ENCODE results near the gene COL25A1. TPM values are rescaled to one million over a fixed set of nuclear protein-coding genes. Genes with fewer than 3 reads are reported as not detected.

Gene COL25A1
- total RNA-seq, 1 experiment from 2014 or later: not detected

DNA sequence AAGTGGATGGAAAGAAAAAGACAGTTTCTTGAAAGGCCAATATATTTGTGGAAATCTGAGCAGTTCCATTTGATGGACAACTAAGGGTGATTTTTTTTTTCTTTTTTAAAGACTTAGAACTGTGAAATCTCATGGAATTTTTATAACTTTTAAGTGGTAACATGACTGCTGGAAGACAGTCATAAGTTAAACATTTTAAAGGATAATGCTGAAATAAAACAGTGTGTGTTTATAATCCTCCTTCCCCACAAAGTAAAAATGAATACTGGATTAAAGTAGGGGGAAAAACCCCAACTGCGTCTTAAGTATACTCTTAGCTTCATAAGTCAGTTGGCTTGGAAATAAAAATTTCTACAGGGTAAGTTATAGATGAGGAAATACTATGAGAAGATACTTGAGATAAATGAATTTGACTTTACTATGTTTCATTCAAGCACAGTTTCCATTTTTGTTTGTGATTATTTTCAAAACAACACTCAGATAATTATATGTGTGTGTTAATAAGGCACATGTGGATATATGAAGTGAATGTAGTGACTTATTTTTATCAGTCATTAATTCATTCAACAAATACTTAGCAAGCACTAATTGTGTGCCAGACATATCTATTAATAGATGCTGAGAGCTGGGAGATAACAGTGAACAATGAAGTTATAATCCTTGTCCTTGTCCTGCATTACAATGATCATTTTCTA is 410.4 kb downstream of the COL25A1 start:
- H3K36me3 Mint-ChIP-seq (ENCODE audit: insufficient read depth, unreplicated experiment): no peaks in the 10 kb centered on the region
- H3K27me3 Mint-ChIP-seq (ENCODE audit: unreplicated experiment): no peaks in the 10 kb centered on the region
- no peak for TF ChIP-seq CTCF (IDR thresholded peaks at IDR 0.05; ENCODE audit: unreplicated experiment)
- CTCF ChIA-PET: no interaction called here
- DNase-seq: no peak
- H3K4me1 Mint-ChIP-seq (ENCODE audit: low read depth, unreplicated experiment): no peaks in the 10 kb centered on the region
- H3K27ac Mint-ChIP-seq (ENCODE audit: unreplicated experiment): no peak overlapping the region
- no peaks in the 10 kb centered on the region for H3K9me3 Mint-ChIP-seq (ENCODE audit: low read depth, unreplicated experiment)
- no peak overlapping the region for H3K4me3 Mint-ChIP-seq (ENCODE audit: low read depth, unreplicated experiment)
- intact Hi-C loops (cut with micrococcal nuclease; ENCODE audit: unreplicated experiment): no loop called here
- no TSS peak for BruUV-seq (replicated peaks)

DNA sequence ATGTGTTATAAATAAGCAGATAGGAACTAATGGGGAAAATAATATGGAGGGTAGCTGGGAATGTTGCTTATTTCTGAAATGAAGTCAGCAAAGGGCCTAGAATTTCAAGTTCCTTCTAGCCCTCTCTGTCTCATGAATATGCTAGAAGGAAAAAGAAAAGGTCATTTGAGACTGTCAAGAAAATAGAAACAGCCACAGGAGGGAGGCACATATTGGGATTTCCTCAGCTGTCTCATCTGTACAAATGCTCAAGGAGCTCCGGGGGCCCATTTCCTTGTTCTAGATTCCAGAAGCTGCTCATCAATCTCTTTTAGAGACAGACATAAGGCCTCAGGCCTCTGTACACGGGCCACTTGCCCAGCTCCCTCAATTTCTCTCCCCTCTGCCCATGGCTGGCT is 412.0 kb downstream of the COL25A1 start:
- DNase-seq: no peak
- no peak for TF ChIP-seq CTCF (IDR thresholded peaks at IDR 0.05; ENCODE audit: unreplicated experiment)
- intact Hi-C loops (cut with micrococcal nuclease; ENCODE audit: unreplicated experiment): no loop called here
- Mint-ChIP-seq H3K27me3 (ENCODE audit: unreplicated experiment) (no peaks in the 10 kb centered on the region), H3K36me3 (ENCODE audit: insufficient read depth, unreplicated experiment) (no peaks in the 10 kb centered on the region), H3K27ac (ENCODE audit: unreplicated experiment) (no peak overlapping the region), H3K4me3 (ENCODE audit: low read depth, unreplicated experiment) (no peak overlapping the region), H3K4me1 (ENCODE audit: low read depth, unreplicated experiment) (no peaks in the 10 kb centered on the region), H3K9me3 (ENCODE audit: low read depth, unreplicated experiment) (no peaks in the 10 kb centered on the region)
- CTCF ChIA-PET: no interaction called here
- BruUV-seq (replicated peaks): no TSS peak

DNA sequence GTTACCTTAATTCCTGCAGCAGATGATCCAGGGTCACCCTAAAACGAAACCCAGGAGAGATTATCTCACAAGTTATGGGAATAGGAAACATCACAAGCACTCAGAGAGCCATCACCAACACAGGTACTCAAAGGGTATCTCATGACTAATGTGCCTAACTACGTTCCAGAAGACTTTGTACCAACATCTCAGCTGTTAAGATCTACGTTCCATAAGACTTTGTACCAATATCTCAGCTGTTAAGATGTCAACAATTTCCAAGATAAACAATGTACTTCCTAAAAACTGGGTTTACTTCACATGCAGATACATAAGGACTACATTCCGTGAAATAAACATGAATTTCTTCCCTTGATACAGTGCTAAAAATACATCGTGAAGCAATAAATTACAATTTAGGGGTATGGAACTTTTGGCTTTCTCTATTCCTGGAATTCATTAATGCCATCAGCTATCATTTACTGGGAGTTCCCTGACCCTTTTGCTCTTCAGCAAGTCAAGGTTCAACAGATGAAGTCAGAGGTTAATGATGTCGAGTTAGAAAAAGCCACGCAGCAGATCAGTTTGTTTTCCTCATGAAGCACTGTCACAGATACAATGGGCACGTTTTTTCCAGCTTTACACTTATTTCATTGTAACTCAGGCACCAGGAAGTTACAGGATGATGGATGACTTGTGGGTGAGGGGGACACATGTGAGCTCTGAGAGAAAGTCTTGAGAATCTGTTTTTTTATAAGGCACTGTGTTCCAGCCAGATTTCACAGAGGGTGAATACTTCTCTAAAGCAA is 412.6 kb downstream of the COL25A1 start:
- H3K4me1 Mint-ChIP-seq (ENCODE audit: low read depth, unreplicated experiment): no peaks in the 10 kb centered on the region
- no peaks in the 10 kb centered on the region for H3K9me3 Mint-ChIP-seq (ENCODE audit: low read depth, unreplicated experiment)
- H3K27ac Mint-ChIP-seq (ENCODE audit: unreplicated experiment): no peak overlapping the region
- H3K4me3 Mint-ChIP-seq (ENCODE audit: low read depth, unreplicated experiment): no peak overlapping the region
- no peaks in the 10 kb centered on the region for H3K27me3 Mint-ChIP-seq (ENCODE audit: unreplicated experiment)
- no peak for TF ChIP-seq CTCF (IDR thresholded peaks at IDR 0.05; ENCODE audit: unreplicated experiment)
- BruUV-seq (replicated peaks): no TSS peak
- CTCF ChIA-PET: interaction anchor here (0.6 kb wide), 1 partner anchor 777 kb away, joined by 3 read pairs; no protein-coding TSS in a partner anchor
- intact Hi-C loops (cut with micrococcal nuclease; ENCODE audit: unreplicated experiment): no loop called here
- no peaks in the 10 kb centered on the region for H3K36me3 Mint-ChIP-seq (ENCODE audit: insufficient read depth, unreplicated experiment)
- DNase-seq: no peak

DNA sequence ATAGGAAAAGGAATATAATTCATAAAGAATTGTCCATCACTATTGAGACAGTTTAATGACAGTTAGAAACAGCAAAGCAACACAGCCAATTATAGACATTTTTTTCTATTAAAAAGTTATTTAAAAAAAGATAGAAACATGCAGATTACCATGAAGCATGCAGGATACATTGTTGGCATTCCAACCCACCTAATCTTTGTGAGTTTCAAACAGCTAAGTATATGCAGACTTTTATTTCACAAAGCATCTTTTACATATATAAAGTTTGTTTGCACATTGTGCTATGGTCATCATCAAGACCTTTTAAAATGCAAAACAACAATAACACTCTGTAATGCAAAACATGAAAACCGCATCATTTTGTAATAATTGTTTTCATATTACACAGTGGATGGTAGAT is 413.7 kb downstream of the COL25A1 start:
- no peak for DNase-seq
- H3K36me3 Mint-ChIP-seq (ENCODE audit: insufficient read depth, unreplicated experiment): no peaks in the 10 kb centered on the region
- intact Hi-C loops (cut with micrococcal nuclease; ENCODE audit: unreplicated experiment): no loop called here

More for the DNA sequence above, 413.7 kb downstream of the COL25A1 start:
- no TSS peak for BruUV-seq (replicated peaks)
- CTCF ChIA-PET: no interaction called here
- Mint-ChIP-seq H3K4me1 (ENCODE audit: low read depth, unreplicated experiment) (no peaks in the 10 kb centered on the region), H3K27ac (ENCODE audit: unreplicated experiment) (no peak overlapping the region), H3K27me3 (ENCODE audit: unreplicated experiment) (no peaks in the 10 kb centered on the region), H3K9me3 (ENCODE audit: low read depth, unreplicated experiment) (no peaks in the 10 kb centered on the region), H3K4me3 (ENCODE audit: low read depth, unreplicated experiment) (no peak overlapping the region)
- TF ChIP-seq CTCF (IDR thresholded peaks at IDR 0.05; ENCODE audit: unreplicated experiment): no peak
